NB4 (cell line): ENCODE results near the gene GRXCR2.

Experiments
- MYC ChIP-seq: IDR thresholded peaks from 2 replicates; pipeline ENCODE4 v1.6.1; 2011; ENCODE audit warnings: low read depth, low read length
- POLR2A ChIP-seq: IDR thresholded peaks from 2 replicates; pipeline ENCODE4 v1.6.1; 2011; ENCODE audit warnings: mild to moderate bottlenecking; ENCODE audit not compliant: insufficient read length; ENCODE audit errors: extremely low read depth
- TF ChIP-seq, protein P1 (sequence below): IDR thresholded peaks from one replicate; pipeline ENCODE4 v1.5.1; 2012; ENCODE audit warnings: low read depth, low read length
- TF ChIP-seq, protein P2 (sequence below): IDR thresholded peaks from 2 replicates; pipeline ENCODE4 v1.6.1; 2011; ENCODE audit warnings: low read depth, low read length

DNA sequence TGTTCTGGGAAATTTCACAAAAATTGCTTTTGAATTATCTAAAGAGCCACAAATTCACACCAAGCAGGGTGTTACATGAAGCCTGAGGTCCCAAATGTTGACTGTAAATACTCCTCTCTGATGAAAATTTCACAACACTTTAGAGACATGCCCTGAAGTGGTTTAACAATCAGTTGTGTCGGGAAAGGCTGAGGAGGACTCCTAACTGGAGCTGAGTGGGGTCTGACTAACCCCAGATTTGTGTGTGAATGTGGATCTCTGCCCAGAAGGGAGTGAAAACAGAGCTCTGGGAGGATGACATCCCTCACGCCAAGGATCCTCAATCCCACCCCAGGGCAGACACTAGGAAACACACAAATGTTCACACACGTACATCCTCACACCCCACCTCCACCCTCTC, 31.1 kb upstream of the GRXCR2 start:
- TF ChIP-seq, protein P1, sequence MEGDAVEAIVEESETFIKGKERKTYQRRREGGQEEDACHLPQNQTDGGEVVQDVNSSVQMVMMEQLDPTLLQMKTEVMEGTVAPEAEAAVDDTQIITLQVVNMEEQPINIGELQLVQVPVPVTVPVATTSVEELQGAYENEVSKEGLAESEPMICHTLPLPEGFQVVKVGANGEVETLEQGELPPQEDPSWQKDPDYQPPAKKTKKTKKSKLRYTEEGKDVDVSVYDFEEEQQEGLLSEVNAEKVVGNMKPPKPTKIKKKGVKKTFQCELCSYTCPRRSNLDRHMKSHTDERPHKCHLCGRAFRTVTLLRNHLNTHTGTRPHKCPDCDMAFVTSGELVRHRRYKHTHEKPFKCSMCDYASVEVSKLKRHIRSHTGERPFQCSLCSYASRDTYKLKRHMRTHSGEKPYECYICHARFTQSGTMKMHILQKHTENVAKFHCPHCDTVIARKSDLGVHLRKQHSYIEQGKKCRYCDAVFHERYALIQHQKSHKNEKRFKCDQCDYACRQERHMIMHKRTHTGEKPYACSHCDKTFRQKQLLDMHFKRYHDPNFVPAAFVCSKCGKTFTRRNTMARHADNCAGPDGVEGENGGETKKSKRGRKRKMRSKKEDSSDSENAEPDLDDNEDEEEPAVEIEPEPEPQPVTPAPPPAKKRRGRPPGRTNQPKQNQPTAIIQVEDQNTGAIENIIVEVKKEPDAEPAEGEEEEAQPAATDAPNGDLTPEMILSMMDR = no peak
- TF ChIP-seq POLR2A (no peak), MYC (no peak)
- TF ChIP-seq, protein P2, sequence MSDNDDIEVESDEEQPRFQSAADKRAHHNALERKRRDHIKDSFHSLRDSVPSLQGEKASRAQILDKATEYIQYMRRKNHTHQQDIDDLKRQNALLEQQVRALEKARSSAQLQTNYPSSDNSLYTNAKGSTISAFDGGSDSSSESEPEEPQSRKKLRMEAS = no peak
